Ascending aorta (tissue), 2 donors: ENCODE results near the gene STXBP5. TPM values are rescaled to one million over a fixed set of nuclear protein-coding genes. Genes with fewer than 3 reads are reported as not detected.

Experiments
- DNase-seq, 2 donors: peaks; one replicate each; pipeline ENCODE4 v3.0.0-alpha.2; 2019; ENCODE audit warnings: low spot score in 2 of 2
- H3K27ac ChIP-seq, 2 donors: fragments of 200-600 bp; sonication (generic); one replicate each; pipeline ENCODE4 v1.5.1; 2016 to 2017; ENCODE audit warnings: mild to moderate bottlenecking in 1 of 2
- H3K27me3 ChIP-seq: fragments of 200-600 bp; sonication (generic); one replicate; pipeline ENCODE4 v1.5.1; 2017
- H3K36me3 ChIP-seq, 2 donors: fragments of 200-600 bp; sonication (generic); one replicate each; pipeline ENCODE4 v1.5.1; 2016
- H3K4me1 ChIP-seq, 2 donors: fragments of 200-600 bp; sonication (generic); one replicate each; pipeline ENCODE4 v1.5.1; 2016 to 2017; ENCODE audit warnings: mild to moderate bottlenecking in 1 of 2
- H3K4me3 ChIP-seq, 2 donors: fragments of 200-600 bp; sonication (generic); one replicate each; pipeline ENCODE4 v1.5.1; 2016 to 2017; ENCODE audit warnings: mild to moderate bottlenecking in 1 of 2
- H3K9me3 ChIP-seq, 2 donors: fragments of 200-600 bp; sonication (generic); one replicate each; pipeline ENCODE4 v1.5.1; 2016
- CTCF ChIP-seq, 3 experiments: fragments of 200-600 bp in 2 of 3; fragments of 450-650 bp in 1 of 3; sonication (generic) in 2 of 3; IDR thresholded peaks; one replicate each; pipeline ENCODE4 v1.5.1; 2016 to 2019; ENCODE audit warnings: antibody characterized with exemption in 3 of 3, mild to moderate bottlenecking in 1 of 3, moderate library complexity in 1 of 3
- intact Hi-C: fragments of 100-400 bp; cut with DNase I; formaldehyde crosslinking; loops from one replicate; pipeline ENCODE4 v1.15.1; 2023
- total RNA-seq: library from RNA; depleted of rRNA; stranded (reverse); fragments of >200 nt; gene quantifications from one replicate; pipeline ENCODE4 v1.1.0, GENCODE V29; 2016

The STXBP5 gene
- total RNA-seq, 1 donor from 2014 or later: 13.6 TPM

DNA sequence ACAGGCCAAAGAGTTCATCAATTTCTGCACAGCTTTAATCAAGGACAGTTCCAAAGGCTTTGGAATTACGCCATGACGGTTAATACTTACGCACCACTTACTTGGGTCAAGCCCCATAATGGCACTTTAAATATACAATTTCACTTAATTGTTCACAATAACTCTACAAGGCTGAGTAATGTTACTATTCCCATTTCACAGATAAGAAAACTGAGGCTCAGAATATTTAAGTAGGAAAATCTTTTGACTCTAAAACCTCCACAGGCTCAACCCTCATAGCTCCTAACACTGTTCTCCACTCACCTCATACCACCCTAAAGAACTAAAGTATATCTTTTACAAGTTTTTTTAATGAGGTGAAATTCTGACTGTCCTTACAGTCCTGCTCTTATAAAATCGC lies 212.4 kb downstream of the STXBP5 start:
- Histone ChIP-seq H3K27me3 (no peaks in the 10 kb centered on the region), H3K36me3 (no peaks in the 10 kb centered on the region), H3K27ac (no peak overlapping the region), H3K4me1 (no peaks in the 10 kb centered on the region), H3K9me3 (peaks cover 0 to 2% of the 10 kb centered on the region in 2 donors), H3K4me3 (no peak overlapping the region)
- DNase-seq: no peak
- TF ChIP-seq CTCF (IDR thresholded peaks at IDR 0.05): no peak
- intact Hi-C loops: no loop called here

DNA sequence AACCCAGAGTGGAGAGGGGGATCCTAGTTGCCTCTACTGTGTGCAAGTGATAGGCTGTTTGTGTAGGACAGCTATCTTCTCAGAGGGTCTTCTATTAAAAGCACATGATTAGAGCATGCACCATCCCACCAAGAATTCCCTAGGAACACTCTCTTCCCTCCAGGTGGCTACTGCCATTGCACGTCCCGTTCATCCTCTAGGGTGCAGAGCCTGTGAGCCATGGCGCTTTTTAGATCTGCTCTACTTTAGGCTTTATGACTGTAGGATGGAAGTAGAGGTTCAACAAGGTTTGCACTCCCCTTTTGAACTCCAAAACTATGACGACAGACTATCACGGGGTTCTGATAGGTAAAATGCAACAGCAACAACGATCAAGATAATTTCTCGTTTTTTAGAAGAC lies 213.7 kb downstream of the STXBP5 start:
- Histone ChIP-seq H3K27me3 (no peaks in the 10 kb centered on the region), H3K27ac (no peak overlapping the region), H3K4me1 (no peaks in the 10 kb centered on the region), H3K36me3 (no peaks in the 10 kb centered on the region), H3K9me3 (no peaks in the 10 kb centered on the region), H3K4me3 (no peak overlapping the region)
- TF ChIP-seq CTCF (IDR thresholded peaks at IDR 0.05): no peak
- intact Hi-C loops: no loop called here
- no peak for DNase-seq

DNA sequence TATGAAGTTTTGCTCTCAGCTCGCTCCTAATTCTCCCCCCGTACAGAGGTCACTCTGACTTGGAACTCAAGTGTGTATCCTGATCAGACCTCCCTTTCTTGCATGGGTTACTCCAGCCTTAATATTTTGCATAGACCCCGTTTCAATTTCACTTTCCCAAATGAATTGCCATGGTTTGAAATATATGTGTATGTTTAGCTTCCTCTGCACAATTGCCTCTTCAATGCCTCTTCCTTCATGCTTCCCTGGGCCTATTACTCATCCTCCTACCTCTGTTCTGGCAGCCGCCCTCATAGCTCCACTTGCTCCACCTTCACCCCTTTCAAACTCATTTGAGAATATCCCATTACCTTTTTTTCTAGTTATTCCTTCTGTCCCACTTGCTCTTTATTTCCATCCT lies 214.3 kb downstream of the STXBP5 start:
- Histone ChIP-seq H3K4me1 (no peaks in the 10 kb centered on the region), H3K27me3 (no peaks in the 10 kb centered on the region), H3K4me3 (no peak overlapping the region), H3K9me3 (no peaks in the 10 kb centered on the region), H3K36me3 (no peaks in the 10 kb centered on the region), H3K27ac (no peak overlapping the region)
- no peak for DNase-seq
- intact Hi-C loops: no loop called here
- no peak for TF ChIP-seq CTCF (IDR thresholded peaks at IDR 0.05)

- DNase-seq: no peak
- intact Hi-C loops: no loop called here
- Histone ChIP-seq H3K36me3 (no peaks in the 10 kb centered on the region), H3K27ac (no peak overlapping the region), H3K4me1 (no peaks in the 10 kb centered on the region), H3K9me3 (no peaks in the 10 kb centered on the region), H3K4me3 (no peak overlapping the region), H3K27me3 (no peaks in the 10 kb centered on the region)
- TF ChIP-seq CTCF (IDR thresholded peaks at IDR 0.05): no peak
Measured at GRCh38 chr6:147421903-147422302, 217.7 kb downstream of the STXBP5 start.

- TF ChIP-seq CTCF (IDR thresholded peaks at IDR 0.05): no peak
- DNase-seq: no peak
- H3K9me3 ChIP-seq: no peaks in the 10 kb centered on the region
- H3K4me1 ChIP-seq: no peaks in the 10 kb centered on the region
- intact Hi-C loops: no loop called here
- H3K36me3 ChIP-seq: no peaks in the 10 kb centered on the region
- H3K27ac ChIP-seq: no peak overlapping the region
- H3K27me3 ChIP-seq: no peaks in the 10 kb centered on the region
- no peak overlapping the region for H3K4me3 ChIP-seq
Measured at GRCh38 chr6:147423111-147423510, 218.9 kb downstream of the STXBP5 start.

- TF ChIP-seq CTCF (IDR thresholded peaks at IDR 0.05): no peak
- no peaks in the 10 kb centered on the region for H3K27me3 ChIP-seq
- DNase-seq: no peak
- no peaks in the 10 kb centered on the region for H3K9me3 ChIP-seq
- H3K27ac ChIP-seq: no peak overlapping the region
- intact Hi-C loops: no loop called here
- H3K4me1 ChIP-seq: no peaks in the 10 kb centered on the region
- H3K36me3 ChIP-seq: no peaks in the 10 kb centered on the region
- no peak overlapping the region for H3K4me3 ChIP-seq
Measured at GRCh38 chr6:147429794-147430193, 225.6 kb downstream of the STXBP5 start.
